CMK (cell line): ENCODE results near the gene NT5DC4.

Source experiments
- DNase-seq: peaks from one replicate; pipeline ENCODE4 v3.0.0-alpha.2; 2010; ENCODE audit warnings: low read depth

NT5DC4 gene

DNA sequence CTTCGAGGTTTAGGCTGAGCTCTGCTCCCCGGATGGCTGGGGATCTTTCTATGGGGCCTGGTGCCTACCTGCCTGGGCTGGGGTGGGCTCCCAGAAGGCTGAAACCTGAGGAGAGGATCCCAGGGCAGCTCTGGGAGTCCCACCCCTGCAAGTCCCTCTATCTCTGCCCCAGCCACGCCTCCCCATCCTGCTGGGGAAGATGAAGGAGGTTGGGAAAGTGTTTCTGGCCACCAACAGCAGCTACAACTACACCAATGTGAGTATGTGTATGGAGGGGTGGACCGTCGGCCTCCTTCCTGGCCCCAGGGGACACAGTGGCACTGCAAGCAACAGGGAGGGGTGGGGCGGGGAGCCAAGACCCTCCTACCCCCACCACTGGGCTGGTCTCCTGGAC lies 2.7 kb downstream of the NT5DC4 start:
- no peak for DNase-seq

DNA sequence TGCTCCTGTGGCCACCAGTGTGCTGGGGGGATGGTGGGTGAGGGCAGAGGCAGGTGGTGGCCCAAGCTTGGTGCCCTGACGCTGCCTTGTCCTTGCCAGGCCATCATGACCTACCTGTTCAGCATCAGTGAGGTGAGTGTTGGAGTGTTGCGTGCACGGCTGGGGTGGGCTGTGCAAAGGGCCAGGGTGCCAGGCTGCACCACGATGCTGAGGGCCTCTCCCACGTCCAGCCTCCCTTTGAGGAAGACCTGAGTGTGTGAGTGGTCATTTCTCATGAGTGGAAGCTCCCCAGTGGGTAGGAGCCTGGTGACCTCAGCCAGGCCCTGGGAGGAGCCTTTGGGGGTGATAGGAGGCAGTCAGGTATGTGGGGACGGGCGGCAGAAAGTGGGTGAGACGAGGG lies 3.2 kb downstream of the NT5DC4 start:
- no peak for DNase-seq

DNA sequence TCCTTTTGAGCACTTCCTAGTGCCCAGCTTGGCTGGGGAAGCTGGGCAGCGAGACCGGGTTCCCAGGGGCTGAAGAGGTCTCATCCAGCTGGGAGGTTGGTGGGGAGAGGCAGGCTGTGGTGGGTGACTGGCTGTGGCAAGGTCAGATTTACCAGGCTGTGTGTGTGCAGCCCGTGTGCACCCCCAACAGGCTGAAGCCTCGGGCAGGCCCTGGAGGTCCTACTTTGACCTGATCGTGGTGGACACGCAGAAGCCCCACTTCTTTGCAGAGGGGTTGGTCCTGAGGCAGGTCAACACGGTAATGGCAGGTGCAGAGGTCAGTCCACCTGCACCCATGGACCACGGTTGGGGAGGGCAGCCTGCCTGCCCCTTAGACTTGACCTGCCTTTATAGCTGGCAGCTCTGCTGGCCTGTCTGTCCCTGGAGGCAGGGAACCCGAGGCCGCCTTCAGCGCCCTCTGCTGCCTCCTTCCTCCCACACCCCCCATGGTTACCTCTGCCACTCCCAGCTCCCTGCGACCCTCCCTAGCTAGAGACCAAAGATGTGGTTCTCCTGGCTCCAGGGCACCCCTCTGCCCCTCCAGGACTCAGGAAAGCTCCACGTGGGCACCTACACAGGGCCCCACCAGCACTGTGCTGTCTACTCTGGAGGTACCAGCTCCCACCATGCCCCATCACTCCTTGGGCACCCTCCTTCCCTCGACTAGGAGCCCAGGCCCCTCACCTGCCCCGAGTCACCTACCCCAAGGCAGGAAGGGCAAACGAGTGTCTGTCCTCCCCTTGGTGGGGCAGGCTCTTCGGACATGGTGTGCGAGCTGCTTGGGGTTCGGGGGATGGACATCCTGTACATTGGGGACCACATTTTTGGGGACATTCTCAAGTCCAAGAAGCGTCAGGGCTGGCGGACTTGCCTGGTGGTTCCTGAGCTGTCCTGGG lies 4.0 kb downstream of the NT5DC4 start:
- no peak for DNase-seq

DNA sequence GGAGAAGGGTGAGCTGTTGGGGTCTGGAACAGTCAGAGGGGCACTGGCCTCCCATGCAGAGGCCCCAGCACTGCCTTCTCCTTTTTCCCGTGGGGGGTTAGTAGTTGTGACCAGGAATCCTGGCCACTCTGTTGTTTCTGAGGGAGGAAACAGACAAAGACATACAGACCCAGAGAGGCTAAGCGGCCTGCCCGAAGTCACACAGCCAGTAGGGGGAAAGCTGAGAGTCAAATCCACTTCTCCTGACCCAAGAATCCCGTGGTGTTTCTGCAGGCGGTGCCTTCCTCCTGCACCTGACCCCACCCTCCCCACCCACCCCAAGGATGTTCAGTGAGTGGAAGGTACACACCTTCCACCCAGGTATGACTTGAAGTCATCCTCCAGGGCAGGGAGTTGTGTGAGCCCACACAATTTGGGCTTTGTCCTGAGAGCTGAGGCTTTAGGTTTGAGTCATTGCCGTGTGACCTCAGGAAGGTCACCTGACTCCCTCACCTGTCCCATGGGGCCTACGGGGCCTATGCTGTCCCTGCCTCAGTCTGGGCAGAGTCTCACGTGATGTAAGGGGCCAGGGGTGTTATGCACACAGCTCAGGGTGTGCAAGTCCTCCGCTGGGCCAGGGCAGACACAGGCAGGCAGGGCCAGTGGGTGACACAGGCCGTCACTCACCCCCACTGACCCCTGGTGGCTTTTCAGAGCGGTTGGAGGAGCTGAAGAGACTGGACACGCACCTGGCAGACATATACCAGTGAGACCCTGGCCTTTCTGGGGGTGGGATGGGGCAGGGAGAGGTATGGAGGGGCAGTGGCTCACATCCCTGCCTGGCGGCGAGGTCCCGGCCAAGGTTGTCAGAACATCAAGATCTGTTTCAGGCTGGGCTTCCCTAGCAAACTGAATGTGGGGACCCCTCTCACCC lies 5.0 kb downstream of the NT5DC4 start:
- no peak for DNase-seq

DNA sequence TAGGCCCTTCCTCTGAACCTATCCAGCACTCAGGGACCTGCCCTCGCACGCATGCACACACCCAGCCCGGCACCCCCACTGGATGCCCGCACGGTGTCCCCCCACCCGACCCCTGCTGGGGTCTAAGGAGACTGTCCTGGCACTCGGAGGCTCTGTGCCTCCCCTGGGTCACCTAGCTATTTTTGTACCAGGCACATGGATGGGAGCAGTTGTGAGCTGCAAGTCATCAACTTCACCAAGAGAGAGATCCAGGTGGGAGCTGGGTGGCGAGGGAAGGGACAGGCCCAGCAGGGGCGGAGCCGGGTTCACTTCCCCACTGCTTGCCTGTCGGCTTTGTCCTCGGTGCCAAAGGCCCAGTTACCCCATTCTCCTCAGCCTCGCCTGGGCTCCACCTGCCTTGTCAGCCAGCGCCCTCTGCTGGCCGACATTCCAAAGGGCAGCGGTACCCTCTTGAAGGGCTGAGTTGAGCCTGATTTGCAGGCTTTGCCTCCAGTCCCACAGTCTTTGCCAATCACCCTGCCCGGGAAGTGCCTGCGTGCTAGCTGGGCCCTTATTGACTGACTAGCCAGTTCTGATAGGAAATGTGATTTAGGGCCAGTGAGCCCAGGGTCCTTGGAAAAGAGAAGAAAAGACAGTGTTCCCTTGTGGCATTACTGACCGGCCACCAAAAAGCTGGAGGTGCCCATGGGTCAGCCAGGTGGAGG lies 5.8 kb downstream of the NT5DC4 start:
- peak; percentile 88 for DNase-seq

DNA sequence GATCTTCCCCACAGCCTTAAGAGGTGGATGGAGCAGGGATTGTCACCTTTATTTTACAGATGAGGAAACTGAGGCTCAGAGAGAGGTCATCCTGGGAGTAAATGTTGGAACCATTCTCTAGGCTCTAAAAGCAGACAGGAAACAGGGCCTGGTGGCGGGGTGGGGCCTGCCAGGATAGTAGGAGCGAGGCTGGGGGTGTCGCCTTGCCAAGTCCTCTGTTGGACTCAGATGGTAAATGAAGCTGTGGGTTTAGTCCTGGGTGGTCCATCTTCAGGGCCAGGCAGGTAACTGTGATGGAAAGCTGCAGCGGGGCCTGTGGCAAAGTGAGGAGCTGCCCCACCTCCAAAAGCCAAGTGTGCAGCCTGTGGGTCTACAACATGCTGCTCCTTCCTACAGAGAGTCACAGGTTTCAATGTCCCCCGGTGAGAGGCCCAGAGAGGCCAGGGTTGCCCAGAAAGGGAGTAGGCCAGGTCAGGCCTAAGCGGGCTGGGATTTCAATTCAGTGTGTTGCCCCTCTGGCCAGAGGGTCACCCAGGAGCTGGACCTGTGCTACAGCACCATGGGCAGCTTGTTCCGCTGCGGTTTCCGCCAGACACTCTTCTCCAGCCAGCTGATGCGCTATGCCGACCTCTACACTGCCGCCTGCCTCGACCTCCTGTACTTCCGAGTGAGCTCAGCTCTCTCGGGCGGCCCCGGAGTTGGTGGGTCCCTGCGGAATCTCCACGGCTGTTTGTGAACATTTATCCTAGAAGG lies 6.6 kb downstream of the NT5DC4 start:
- no peak for DNase-seq

DNA sequence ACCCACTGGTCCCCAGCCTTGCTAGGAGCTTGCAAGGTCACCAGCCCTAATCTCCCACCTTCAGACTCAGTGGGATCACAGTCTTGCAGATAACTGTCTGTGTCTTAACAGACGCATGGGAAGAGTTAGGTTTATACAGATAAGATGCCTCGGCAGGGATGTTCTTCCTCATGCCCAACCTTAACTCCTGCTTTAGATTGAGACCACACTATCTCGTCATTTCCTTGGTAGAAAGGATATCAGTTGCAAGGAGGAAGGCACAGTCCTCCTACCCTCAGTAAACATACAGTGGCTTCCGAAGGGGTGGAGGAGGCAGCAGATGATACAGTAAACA lies 7.2 kb downstream of the NT5DC4 start:
- peak; percentile 80 for DNase-seq

DNA sequence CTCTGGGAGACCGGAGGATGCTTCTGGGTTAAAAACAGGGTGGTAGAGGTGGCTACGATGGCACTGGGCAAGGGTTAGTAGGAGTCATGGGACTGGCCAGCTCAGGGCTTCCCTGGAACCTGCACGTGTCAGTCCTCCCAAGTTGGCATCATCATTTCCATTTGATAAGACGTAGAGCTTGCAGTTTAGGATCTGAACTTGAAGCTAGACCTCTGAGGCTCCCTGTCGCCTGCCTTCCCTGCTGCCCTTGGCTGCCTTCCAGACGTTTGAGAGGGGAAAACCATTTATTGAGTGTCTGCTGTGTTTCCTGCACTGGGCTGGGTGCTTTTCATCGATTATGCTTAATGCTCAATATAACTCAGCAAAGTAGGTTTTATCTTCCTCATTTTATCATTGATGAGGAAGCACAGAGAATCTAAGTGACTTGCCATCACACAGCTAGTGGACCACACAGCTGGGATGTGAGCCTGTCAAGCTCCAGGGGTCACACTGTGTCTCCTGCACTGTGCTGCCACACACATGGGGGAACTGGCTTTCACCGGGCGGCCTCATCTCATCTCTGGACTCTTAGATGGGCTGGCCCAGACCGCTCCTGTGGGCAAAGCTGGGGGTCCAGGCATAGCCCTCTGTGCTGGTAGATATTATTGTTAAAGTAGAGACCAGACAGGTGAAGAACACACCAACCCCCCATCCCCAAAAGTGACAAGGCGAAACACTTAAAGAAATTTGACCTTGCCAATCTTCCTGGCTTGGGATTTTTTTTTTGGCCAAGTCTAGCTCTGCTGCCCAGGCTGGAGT lies 7.8 kb downstream of the NT5DC4 start:
- no peak for DNase-seq

DNA sequence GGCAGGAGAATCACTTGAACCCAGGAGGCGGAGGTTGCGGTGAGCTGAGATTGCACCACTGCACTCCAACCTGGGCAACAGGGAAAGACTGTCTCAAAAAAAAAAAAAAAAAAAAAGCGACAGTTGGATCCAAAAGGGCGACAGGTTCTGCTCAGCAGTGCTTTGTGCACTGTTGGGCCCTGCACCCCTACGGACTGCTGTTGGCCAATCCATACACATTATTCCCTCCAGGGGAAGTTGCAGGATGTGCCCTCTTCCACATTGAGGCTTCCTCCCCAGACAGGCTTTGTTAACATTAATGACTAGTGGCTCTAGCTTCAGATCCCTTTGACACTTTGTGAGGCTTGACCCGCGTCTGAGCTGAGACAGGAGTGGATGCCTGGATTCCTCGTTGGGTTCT lies 9.4 kb downstream of the NT5DC4 start:
- DNase-seq: no peak

DNA sequence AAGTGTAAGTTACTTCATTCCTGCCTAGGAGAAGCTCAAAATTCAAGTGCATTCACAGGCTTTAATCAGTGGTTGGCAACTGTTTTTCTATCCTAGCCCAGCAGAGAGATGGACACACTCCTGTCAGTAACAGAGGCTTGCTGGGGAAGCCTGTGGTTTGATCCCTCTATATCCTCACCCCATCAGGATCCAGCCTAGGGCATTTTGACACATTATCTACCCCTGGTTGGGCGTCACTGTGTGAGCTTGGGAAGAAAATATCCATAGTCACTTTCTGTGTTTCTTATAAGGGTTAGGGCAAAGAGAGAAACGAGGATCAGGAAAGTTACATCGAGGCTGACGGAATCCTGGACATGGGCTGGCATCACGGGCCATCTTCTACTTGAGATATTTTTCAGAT lies 10.0 kb downstream of the NT5DC4 start:
- no peak for DNase-seq

DNA sequence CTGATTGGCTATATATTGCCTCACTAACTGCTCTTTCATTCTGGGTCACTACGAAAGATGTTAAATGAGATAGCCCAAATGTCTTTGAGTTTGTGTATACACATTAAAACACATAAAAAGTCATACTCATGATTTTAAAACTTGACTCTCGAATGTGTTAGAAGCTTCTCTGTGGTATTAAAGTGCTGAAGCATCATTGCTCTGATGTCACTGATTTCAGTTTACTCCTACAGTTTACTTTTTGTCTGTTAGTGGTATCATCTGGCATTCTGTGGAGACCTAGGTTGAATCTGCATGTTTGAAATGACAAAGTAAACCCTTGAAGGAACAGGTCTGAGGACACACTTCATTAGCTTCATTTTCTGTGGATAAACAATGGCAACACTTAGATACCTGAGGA lies 10.7 kb downstream of the NT5DC4 start:
- DNase-seq: no peak

DNA sequence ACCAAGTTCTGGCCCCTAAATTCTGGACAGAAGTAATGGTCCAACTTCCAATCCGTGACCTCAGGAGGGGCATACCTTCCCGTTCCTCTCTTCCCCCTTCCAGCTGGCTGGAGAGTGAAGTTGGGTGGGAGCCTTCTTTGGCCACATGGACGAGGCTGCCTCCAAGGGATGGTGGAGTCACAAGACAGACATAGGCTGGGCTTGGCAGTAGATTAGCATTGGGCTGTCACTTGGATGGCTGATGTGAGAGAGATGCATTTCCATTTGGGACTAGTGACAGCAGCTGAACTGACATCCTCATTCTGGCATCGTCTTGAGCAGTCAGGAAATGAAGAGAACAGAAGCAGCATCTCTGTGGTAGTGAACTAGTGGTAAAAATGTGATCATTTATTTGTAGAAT lies 12.6 kb downstream of the NT5DC4 start:
- no peak for DNase-seq

DNA sequence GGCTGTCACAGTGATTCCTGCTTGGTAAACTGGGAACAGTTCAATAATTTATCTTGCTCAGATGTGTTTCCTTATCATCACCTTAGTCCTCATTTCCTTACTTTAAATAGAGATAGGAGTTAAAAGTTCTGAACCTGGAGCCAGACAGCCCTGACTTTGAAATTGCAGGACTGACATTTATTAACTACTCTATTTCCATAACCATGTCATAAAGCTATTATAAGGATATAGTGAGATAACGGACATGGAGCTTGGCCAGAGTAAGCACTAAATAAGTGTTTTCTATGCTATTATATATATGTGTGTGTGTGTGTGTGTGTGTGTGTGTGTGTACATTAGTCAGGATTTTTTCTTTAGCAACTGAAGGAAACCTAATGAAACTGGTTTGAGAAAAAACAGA lies 13.1 kb downstream of the NT5DC4 start:
- no peak for DNase-seq

DNA sequence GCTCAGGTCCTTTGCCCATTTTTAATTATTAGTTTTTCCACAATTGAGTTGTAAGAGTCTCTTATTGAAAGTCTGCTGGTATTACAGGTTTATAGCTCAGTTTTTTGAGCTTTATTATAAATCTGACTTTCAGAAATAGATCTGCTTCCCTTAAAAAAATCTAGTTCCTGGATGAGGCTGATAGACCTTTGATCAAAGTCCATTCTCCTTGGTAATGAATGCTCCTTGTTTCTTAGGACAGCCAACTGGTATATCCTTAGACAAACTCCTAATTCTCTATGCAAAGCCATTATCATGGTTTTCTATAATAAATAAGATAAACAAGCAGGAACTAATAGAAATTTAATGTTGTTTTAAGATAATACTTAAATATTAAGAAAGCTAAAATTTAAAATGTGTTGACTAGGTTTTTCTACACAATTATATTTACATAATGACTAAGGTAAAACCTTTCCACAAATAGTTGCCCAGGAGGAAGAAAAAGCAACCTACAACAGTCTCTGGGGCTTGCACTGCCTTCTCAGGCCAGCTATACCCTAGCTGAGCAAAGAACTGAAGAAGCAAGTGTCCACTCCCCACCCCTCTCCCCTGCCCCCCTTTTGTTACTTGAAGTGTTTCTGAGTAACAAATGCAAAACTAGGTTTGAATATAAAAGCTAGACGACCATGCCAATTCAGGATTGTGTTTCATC lies 16.9 kb downstream of the NT5DC4 start:
- no peak for DNase-seq

DNA sequence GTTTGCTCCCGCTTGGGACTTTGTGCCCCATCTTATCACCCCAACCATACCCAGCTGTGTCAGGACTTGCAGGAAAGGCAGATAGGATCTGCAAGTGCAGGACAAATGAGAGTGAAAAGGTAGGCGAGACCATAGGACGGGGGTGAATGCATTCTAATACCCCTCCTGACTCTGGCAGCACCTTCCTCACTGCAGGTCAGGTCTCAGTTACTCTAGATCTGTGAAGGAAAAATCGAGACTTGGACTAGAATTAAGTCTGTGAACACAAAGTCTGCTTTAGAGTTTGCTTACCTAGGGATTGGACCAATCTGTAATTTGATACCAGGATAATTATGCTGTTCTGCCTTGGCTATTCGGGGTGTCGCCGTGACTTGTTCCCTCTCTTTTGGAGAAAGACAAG lies 19.7 kb downstream of the NT5DC4 start:
- no peak for DNase-seq

DNA sequence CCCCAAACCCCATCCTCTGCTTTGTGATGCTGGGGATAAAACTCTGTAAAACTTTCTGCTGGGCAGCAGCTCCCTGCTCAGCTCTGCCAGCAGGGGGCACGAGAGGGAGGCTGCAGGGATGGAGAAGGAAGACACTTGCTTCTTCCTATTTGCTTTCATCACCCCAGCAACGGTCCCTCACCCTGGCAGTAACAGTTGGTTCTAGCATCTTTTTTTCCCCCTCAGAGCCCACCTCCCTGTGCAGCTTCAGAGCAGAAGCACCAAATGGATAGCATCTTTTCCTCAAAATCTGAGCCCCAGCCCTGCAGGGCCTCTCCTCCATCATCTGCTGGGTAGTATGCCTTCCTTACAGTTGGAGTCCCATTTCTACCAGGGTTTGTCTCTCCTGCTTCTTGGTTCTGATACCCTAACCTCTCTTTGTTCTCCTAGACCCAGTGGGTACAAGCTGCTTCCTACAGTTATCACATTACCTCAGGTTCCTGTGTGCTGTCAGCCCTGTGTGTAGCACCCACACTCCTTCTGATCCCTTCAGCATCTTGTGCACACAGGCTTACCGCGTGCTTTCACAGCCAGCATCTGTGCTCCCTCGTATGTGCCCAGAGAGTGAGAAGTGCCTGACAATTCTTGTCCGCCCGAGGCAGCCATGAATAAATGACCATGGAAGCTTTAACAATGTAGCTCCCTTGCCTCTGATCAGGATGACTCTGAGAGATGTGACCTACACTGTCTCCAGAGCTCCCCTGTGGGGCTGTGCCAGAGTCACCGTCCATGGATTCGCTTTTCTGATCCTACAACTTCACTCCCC lies 29.1 kb downstream of the NT5DC4 start:
- DNase-seq: no peak

DNA sequence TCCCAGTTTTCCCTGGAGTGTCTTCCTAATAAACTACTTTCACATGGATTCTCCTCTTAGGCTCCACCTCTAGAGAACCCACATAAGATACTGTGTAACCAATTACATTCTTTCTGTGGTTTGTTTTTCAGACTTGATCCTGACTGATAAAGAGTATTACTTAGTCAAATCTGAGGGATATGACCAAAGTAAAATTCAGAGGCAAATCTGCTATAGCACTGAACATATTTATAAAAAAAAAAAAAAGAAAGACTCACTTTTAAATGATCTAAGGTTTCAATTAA lies 29.7 kb downstream of the NT5DC4 start:
- DNase-seq: no peak

DNA sequence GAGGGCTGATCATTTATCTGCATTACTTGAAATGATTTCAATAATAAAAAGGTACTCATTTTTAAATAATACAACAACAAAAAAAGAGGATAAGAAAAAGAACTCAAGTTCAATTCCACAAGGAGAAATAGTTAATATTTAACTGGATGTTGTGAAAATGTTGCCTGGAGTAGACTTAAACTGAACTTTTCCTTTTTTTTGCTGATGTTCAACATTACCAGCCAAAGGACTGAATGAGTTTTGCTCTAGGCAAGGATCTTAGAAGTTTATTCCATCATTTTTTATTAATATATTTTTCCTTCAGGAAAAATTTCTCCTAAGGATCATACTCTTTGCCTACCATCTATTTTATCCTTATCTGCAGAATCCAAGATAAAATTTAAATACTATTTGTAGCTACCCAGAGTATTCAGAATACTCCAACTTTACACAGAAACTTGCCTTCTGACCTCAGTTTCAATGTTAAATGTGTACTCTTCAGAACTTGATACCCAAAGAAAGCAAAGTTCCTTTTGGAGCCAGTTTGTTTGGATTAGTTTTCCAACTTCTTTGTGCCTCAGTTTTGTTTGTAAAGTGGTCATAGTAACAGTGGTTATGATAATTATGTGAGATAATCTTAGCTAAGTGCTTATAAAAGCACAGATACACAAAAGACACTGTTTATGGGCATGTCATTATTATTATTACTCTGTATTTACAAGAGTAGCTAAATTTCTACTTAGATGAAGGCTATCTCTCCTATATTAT lies 30.8 kb downstream of the NT5DC4 start:
- DNase-seq: no peak

DNA sequence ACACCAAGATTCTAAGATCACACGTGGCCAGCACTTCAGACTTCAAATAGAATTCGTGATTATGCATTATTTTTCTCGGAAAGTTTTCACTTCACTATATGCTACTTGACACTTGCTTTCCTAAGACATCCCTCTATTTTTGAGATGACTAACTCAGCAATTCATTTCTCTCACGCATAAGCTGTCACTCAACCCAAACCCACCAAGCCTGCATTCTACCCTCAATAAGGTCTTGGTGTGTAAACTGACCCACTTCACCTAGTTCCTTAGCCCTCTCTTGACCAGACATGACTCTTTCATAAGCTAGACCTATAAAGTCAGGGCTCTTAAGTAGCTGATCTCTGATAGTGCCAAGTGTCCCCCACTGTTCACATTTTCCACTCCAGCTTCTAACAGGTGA lies 31.8 kb downstream of the NT5DC4 start:
- no peak for DNase-seq
